ENCODE results near the gene USP24.
A peak's percentile ranks its signal among the peaks of the same experiment; 100 is the strongest.
"Not testable (repeated sequence)": the region's sequence is repeated elsewhere in the genome, so short reads cannot be mapped to it uniquely, and the experiment has no call there.

The USP24 gene

DNA sequence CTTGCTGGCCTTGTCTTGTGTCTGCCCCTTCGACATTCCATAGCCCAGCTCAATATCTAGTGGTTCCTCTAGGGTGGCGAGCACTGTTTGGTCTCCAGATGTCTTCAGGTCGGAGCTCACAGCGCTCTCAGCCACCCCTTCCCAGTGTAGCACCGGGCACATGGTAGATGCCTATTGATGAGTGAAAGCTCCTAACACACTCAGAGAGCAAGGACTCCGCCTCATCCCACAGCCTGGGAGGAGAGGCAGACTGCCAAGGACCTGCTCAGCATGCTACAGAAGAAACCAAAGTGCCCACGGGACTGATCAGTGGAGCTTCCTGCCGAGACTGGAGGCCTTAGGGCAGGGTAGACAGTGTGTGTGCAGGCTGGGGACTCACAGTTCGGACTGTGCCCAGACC is 164.9 kb downstream of the USP24 start:
- no peak for DNase-seq

DNA sequence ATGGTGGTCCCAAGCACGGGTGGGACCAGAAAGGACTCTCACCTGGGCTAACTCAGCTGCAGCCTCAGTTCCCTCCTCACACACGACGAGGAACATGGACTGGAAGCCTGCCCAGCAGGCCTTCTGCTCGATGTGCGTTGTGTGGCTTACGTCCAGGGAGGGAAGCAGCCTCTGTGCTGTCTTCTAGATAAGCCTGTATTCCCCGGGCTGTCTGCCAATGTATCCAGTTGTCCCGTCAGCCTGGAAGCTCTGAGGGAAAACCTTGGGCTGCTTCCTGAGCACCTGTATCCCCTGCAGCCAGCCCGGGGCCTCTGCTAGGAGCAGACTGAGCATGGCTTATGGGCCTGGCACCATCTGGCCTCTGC is 165.3 kb downstream of the USP24 start:
- DNase-seq = no peak

DNA sequence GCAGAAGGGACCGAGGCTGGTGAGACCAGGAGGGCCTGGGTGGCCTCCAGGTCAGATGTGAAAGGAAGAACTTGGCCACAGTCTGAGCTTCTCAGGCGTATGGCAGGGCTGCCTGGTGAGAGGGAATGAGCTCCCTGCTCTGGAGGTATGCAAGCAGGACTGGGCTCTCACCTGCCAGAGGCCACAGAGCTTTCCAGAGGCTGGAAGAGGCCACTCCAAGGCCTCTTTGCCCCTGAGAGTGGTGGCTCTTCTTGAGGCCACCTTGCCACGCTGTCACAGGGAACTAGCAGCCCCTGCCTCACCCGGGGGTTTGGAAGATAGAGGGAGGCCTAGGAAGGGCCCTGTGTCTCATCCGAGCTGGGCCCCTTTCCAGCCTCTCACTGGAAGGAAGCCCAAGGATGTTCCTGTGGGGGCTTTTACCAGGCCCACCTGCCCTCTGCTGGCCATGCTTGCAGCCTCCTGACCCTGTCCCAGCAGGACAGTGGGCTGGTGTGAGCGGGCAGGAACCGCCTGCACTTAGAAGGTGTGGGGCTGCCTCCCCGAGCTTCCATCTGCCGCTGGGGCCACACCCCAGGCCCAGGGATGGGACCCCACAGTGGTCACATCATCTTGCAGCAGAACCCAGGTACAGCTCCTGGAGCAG is 165.8 kb downstream of the USP24 start:
- DNase-seq = no peak

DNA sequence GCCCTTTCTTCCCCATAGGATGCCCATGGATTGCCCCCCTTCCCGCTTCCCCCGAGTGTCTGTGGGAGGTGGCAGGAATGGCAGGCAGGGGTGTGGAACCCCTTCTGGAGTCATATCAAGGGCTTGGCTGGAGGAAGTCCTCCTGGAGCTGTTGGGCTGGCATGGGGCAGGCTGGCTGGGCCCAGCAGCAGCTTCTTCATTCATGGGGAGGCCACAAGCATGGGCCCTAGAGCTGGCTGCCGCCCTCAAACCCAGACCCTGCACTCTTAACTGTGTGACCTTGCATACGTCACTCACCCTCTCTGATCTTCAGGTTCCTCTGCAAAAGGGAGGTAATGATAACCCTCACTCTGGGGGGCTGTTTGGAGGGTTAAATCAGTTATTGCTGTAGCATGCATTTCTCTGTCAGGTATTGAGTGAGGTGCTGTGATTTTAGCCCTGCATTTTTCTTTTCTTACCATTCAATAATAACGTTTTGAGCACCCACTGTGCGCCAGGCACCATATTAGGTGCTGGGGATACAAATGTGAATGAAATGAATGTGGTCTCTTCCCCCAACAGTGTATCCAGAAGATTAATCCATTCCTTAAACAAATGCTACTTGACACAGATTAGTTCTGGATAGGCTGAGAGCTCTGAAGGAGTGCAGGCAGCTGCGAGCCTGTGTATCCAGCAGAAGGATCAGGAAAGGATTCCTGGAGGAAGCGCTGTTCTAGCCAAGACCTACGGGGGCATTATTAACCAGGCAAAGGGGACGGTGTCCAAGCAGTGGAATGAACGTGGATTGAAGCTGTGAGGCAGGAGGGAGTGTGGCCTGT is 166.5 kb downstream of the USP24 start:
- DNase-seq = no peak

DNA sequence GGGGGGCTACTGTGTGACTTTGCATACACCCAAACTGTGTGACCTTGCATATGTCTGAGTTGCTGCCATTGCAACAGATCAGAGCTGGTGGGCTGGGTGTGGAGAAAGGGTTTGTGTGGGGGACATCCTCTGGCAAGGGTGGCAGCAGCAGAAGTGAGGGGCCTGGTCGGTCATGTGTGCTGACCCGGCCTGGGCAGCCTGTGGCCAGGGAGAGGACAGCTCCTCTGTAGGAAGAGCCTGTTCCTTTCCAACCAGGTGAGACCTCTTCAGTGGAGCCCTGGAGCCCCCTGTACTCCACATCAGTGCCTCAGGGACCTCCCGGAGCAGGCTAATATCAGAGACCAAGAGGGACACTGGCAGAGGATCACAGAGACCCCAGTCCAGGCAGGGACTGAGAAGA is 167.6 kb downstream of the USP24 start:
- DNase-seq = no peak

DNA sequence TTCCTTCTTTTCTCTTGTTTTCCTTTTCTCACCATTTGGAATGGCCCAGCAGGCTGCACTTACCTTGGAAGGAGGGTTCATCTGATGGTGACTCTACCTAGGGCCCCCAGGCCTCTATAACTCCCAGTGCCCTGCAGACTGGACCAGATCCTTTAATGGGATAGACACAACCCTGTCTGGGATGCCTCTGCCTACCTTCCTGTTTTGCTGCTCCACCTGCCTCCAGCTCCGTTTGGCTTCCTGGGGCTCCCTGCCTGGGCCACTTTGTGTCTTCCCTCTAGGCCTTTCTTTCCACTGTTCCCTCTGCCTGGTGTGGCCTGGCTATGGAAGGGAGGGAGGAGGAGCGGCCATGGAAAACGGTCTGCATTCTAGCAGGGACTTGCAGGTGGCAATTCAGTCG is 168.3 kb downstream of the USP24 start:
- DNase-seq = no peak

DNA sequence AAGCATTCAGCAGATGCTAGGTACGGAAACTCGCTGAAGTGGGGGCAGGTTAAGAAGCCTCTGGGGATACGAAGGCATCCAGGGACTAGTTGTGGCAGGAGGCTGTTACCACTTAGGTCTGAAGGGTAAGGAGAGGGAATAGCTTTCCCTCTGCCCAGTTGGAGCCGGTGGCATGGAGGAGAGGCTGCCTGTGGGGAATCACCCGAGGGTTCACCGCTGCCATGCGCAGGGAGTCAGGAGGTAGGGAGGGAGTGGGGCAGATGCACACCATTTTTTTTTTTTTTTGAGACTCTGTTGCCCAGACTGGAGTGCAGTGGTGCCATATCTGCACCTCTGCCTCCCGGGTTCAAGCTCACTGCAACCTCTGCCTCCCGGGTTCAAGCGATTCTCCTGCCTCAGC is 169.7 kb downstream of the USP24 start:
- DNase-seq = no peak

DNA sequence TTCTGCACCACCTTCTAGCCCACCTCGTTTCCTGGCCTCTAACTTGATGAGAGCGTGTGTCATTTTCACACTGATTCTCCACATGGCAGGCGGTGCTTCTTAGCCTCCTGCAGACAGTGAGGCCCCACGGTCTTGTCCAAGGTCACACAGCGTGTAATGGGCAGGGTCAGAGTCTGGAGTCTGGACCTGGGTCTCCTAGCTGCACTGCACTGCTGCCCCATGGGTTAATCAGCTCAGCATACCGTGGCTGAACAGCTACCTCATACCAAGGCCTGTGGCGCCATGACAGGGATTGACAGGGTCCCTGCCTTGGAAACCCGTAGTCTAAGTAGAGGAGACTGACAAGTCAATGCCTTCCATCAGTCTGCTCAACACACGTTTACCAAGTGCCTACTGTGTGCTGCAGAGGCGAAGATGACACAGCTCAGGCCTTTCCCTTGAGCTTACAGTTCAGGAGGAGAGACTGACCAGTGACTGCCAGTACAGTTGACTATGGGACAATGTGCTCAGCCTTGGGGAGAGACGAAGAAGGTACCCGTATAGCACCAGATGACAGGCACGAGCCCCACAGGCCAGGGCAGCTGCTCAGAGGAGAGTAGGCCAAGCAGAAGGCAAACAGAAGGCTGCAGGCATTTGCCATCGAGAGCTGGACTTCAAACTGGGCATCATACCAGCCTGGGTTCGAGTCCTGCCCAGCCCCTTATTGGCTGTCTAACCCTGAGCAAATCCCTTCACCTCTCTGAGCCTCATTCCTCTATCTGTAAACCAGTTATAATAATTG is 170.4 kb downstream of the USP24 start:
- DNase-seq = no peak

DNA sequence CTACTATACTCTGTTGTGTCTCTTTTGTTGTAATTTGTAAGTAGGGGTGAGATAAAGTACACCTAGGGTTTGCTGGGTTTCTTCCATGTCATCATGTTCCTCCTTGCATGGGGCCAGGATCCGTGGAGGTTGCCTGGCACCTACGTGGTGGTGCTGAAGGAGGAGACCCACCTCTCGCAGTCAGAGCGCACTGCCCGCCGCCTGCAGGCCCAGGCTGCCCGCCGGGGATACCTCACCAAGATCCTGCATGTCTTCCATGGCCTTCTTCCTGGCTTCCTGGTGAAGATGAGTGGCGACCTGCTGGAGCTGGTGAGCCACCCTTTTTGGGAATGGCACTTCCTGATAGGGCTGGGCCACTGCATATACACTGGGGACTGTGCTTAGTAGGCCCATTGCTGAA is 171.4 kb downstream of the USP24 start:
- DNase-seq = no peak

DNA sequence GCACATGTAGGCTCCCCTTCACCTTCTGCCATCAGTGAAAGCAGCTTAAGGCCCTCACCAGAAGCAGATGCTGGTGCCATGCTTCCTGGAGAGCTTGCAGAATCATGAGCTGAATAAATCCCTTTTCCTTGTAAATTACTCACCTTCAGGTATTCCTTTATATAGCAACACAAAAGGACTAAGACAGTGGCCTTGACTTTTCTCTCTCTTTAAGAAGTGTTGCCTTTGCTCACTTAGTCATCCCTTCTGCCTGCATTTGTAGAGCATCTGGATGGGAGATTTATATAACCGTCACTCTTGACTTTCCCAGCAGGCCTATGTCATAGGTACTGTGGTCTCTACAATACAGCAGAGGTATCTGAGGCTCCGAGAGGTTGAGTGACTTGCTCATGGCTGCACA is 172.2 kb downstream of the USP24 start:
- DNase-seq = no peak

DNA sequence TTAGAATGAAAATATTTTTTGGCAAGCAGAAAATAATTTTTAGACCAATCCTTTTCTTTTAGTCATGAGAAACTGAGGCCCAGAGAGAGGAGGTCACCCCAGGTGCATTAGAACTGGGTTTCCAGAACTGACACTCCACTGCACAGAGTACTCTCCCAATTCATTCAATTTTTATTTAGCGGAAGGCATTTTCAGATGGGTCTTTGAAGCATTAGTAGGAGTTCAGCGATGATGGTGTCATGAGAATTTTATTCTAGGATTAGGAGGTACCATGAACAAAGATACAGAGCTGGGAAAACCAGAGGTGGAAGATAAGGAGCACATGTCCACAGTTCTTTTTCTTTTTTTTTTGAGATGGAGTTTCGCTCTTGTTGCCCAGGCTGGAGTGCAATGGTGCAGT is 173.6 kb downstream of the USP24 start:
- no peak for DNase-seq

DNA sequence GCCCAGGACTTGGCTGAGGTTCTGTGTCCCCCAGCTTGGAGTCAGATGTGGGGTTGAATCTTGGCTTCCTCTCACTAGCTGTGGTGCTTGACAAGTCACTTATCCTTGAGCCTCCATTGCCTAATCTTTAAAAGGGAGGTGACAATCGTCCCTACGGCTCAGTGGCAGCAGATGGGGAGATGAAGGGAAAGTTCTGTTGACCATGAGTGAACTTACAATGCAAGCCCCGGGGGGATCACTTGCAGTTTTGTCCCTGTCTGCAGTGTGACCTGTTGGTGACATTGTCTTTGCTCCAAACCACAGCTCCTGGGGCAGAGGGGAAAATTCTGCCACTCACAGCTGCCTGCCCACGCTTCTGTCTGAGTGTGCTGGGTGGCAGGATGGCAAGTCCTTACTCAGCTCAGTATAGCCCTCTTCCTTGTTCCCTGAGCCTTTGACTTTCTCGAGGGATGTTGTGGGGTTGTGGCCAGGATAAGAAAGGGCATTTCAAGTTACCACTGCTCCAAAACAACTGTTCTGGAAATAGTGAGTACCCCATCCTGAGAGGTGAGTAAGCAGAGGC is 174.2 kb downstream of the USP24 start:
- DNase-seq = no peak

DNA sequence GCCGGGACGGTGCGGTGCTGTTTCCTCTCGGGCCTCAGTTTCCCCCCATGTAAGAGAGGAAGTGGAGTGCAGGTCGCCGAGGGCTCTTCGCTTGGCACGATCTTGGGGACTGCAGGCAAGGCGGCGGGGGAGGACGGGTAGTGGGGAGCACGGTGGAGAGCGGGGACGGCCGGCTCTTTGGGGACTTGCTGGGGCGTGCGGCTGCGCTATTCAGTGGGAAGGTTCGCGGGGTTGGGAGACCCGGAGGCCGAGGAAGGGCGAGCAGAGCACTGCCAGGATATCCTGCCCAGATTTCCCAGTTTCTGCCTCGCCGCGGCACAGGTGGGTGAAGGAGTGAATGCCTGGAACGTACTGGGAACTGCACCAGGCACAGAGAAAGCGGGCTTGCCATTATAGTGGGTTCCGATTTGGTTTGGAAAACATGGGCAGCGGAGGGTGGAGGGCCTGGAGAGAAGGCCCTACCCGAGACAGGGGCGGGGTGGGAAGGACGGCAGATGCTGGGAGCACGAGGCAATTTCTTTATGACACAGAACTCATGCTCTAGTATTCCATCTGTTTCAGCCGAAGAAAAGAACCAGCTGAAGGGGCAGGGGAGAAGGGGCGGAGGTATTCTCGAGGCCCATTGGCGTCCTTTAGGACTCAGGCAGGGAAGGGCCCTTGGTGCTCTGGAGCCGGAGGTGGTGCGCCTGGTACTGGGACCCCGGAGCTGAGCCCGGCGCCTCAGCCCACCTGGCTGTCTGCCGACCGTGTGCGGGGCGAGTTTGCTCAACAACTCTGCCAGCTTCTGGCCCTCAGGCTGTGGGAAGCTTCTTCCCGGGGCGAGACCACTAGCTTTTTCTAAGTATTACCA is 174.9 kb downstream of the USP24 start:
- DNase-seq = no peak

DNA sequence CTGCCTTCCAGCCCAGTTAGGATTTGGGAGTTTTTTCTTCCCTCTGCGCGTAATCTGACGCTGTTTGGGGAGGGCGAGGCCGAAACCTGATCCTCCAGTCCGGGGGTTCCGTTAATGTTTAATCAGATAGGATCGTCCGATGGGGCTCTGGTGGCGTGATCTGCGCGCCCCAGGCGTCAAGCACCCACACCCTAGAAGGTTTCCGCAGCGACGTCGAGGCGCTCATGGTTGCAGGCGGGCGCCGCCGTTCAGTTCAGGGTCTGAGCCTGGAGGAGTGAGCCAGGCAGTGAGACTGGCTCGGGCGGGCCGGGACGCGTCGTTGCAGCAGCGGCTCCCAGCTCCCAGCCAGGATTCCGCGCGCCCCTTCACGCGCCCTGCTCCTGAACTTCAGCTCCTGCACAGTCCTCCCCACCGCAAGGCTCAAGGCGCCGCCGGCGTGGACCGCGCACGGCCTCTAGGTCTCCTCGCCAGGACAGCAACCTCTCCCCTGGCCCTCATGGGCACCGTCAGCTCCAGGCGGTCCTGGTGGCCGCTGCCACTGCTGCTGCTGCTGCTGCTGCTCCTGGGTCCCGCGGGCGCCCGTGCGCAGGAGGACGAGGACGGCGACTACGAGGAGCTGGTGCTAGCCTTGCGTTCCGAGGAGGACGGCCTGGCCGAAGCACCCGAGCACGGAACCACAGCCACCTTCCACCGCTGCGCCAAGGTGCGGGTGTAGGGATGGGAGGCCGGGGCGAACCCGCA is 175.7 kb downstream of the USP24 start, which contains the start of gene PCSK9:
PCSK9 (plus strand) TSS at position 207 of the 741 bp plus-strand sequence; CDS start at position 497, 290 bp downstream.
- DNase-seq = peak in 1 of 2 donors; percentile 12

DNA sequence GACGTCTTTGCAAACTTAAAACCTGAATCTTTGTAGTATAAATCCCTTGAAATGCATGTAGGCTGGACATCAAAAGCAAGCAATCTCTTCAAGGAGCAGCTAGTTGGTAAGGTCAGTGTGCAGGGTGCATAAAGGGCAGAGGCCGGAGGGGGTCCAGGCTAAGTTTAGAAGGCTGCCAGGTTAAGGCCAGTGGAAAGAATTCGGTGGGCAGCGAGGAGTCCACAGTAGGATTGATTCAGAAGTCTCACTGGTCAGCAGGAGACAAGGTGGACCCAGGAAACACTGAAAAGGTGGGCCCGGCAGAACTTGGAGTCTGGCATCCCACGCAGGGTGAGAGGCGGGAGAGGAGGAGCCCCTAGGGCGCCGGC is 176.2 kb downstream of the USP24 start:
- no peak for DNase-seq

DNA sequence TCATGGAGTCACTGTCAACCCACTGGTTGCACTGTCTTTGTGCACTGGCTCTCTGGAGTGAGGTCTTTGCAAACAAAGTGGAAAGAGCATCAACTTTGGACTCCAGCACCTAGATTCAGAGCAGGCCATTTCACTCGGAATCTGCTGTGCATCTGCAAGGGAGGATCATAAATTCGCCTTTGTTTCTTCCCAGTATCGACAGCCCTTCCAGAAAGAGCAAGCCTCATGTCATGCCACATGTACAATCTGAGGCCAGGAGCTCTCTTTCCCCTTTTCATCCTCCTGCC is 176.7 kb downstream of the USP24 start:
- no peak for DNase-seq

DNA sequence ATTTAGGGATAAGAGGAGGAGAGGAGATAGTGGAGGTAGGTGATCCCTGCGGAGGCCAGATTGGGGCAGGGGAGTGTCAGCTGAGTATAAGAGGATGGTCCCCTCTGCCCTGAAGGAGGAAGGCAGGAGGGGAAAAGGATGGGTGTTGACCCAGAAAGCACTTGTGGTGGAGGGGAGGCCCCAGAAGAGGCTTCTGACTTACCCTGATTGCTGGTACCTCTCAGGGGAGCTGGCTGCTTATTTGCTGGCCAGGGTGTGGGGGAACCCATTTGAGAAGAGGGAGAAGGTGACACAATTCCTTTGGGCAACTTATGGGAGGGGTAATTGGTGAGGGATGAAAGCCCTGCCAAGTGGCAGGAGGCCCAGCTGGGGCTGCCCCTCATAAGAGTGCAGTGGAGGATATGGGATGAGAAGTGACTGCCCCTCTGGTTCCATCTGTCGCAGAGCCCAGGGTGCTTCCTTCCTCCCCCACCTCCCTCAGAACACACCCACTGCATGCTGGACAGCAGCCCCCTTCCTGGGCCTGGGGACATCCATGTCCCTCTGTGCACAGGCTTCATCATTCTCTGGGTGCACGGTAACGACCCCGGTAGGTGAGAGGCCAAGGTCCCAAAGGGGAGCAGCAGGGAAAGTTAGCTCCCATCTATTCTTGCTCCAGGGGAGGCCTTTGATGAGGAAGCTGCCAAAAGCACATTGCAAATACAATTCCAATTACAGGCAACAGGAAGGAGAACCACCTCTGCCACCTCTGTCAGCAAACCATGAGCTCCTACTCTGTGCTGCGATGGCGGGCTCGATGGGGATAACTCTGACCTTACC is 177.2 kb downstream of the USP24 start:
- no peak for DNase-seq

DNA sequence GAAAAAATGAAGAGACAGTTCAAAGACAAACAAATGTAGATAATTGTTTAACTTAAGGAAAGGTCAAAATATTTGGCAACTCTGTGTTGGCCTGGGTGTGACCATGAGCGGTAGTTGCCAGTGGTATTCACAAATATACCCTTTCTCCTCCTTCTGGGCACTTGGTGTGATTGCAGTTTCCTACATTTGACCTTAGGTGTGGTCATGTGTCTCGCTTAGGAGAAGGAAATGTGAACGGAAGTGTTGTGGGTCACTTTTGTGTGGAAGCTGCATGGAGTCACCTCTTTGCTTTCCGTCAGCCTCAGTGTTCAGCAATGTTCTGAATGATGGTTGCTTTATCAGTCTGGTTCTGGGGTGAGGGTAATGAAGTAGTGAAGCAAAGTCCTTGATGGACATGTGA is 179.3 kb downstream of the USP24 start:
- DNase-seq = no peak

DNA sequence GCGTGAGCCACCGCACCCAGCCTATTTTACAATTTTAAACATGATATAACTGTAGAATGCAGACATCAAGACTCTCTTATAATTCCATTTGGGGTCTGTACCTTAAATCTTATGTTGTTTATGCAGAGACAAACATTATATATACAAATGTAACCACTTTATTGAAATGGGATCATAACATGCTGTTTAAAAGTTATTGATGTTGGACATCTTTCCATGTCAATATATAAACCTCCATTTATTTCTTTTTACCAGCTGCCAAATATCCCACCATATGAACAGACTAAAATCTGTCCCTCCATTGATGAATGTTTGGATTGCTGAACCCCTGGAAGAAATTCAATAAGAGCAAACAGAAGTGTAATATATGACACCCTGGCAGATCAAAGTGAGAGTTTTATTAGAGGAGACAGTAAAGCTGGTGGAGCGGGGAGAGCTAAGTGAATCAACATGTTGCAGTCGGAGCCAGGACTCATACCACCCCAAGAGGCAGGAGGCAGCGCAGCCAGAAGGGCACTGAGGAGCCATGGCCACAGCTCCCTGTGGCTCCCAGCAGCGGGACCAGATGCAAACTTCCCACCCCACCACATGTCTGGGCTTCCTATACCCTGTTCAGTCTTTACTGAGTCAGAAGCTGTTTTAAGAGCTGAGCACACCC is 180.6 kb downstream of the USP24 start:
- DNase-seq = no peak

DNA sequence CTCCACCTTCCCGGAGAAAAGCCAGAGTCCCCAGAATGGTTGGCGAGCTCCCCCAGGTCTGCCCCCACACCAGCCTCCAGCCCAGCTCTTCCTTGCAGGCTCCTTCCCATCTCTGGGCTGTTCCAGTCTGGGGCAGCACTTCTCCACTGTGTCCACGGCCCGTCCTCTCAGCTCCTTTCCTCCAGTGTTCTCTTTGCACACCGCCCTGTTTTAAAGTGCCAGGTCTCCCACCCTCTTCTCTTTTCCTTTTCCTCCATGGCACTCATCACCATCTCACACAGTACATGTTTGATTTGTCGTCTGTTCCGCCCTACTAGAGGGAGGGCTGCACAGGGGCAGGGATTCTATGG is 181.9 kb downstream of the USP24 start:
- no peak for DNase-seq

DNA sequence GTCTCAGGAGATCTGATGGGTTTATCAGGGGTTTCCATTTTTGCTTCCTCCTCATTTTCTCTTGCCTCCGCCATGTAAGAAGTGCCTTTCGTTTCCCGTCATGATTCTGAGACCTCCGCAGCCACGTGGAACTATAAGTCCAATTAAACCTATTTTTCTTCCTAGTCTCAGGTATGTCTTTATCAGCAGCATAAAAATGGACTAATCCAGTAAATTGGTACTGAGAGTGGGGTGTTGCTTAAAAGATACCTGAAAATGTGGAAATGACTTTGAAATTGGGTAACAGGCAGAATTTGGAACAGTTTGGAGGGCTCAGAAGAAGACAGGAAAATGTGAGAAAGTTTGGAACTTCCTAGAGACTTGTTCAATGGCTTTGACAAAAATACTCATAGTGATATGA is 184.1 kb downstream of the USP24 start:
- not testable (repeated sequence) for DNase-seq
